Uterus (tissue), 4 donors: ENCODE measurements around the gene GNAS-AS1. TPM values are rescaled to one million over a fixed set of nuclear protein-coding genes. Genes with fewer than 3 reads are reported as not detected.

Experiments
- DNase-seq, 2 donors: peaks; one replicate each; pipeline ENCODE4 v3.0.0-alpha.2; 2019 to 2020
- H3K27ac ChIP-seq, 2 donors: fragments of 200-600 bp; sonication (generic); 1 replicate in 1 of 2; 2 replicates in 1 of 2; pipeline ENCODE4 v1.5.1; 2016 to 2018
- H3K27me3 ChIP-seq, 2 donors: fragments of 200-600 bp; sonication (generic); one replicate each; pipeline ENCODE4 v1.5.1; 2018 to 2019; ENCODE audit warnings: control low read depth in 1 of 2
- H3K36me3 ChIP-seq, 2 donors: fragments of 200-600 bp; sonication (generic); one replicate each; pipeline ENCODE4 v1.5.1; 2019; ENCODE audit warnings: control low read depth in 1 of 2
- H3K4me1 ChIP-seq, 2 donors: fragments of 200-600 bp; sonication (generic); one replicate each; pipeline ENCODE4 v1.5.1; 2018 to 2019; ENCODE audit warnings: control low read depth in 1 of 2
- H3K4me3 ChIP-seq, 2 donors: fragments of 200-600 bp; sonication (generic); 1 replicate in 1 of 2; 2 replicates in 1 of 2; pipeline ENCODE4 v1.5.1; 2018 to 2019; ENCODE audit warnings: mild to moderate bottlenecking in 1 of 2
- H3K9me3 ChIP-seq, 2 donors: fragments of 200-600 bp; sonication (generic); one replicate each; pipeline ENCODE4 v1.5.1; 2019; ENCODE audit warnings: control low read depth in 1 of 2
- POLR2A ChIP-seq, 2 donors: fragments of 450-650 bp; IDR thresholded peaks; one replicate each; pipeline ENCODE4 v1.6.1; 2016; ENCODE audit warnings: antibody characterized with exemption in 2 of 2, mild to moderate bottlenecking in 1 of 2, moderate library complexity in 1 of 2
- intact Hi-C: fragments of 100-400 bp; cut with DNase I; formaldehyde crosslinking; loops from one replicate; pipeline ENCODE4 v1.15.1; 2023; ENCODE audit warnings: low total_unique reads
- total RNA-seq, 4 donors: library from RNA; depleted of rRNA in 3 of 4; stranded (reverse); fragments of >200 nt in 3 of 4; gene quantifications; one replicate each; pipeline versions ENCODE4 v1.1.0 to v1.2.4, GENCODE V29; 2014 to 2023
- TF ChIP-seq, protein P1 (sequence below), 4 experiments: fragments of 200-600 bp in 2 of 4; fragments of 450-650 bp in 2 of 4; sonication (generic) in 2 of 4; IDR thresholded peaks; one replicate each; pipeline ENCODE4 v1.5.1; 2016 to 2019; ENCODE audit warnings: antibody characterized with exemption in 4 of 4, mild to moderate bottlenecking in 2 of 4, moderate library complexity in 1 of 4
- donor health status: DM: yes; HTN: yes; CAD: no.

Gene GNAS-AS1
- total RNA-seq, 4 donors from 2014 or later, result 0.77 to 3.4 (median 1.2) TPM; not detected in 1

DNA sequence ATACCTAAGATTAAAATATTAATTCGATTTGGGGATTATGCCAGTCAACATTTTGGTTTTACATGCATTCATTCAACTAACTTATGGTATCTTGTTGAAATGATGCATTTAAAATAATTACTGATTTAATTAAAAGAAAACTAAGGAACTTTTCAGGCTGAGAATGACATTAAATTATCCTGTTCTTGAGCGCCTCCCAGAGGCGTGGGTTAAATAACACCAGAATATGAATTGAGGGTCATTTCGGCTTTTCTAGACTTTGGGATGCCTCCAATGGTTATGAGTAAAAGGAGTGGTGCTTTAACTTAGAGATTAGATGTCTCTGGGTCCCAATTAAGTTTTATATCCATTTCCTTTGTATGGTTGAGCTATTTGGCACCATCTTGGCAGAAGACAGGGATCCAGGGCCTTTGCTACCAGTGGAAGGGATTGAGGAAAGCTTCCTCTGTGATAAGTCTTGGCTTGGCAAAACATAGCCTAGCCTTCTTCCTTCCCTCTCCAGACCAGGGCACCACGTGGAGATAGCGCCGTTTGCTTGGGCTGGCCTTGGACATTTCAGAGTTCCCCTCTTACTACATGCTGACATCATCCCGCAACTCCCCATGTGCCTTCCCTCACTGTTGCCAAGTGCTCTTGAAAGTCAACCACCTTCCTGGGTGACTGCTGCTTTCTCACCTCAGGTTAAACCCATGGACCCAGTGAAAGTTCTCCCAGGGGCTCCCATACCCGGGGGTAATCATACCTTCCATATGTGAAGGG, 30.5 kb upstream of the GNAS-AS1 start:
- Histone ChIP-seq H3K36me3 (no peaks in the 10 kb centered on the region), H3K9me3 (no peaks in the 10 kb centered on the region), H3K27ac (no peak overlapping the region), H3K4me1 (no peaks in the 10 kb centered on the region), H3K27me3 (no peaks in the 10 kb centered on the region), H3K4me3 (no peak overlapping the region)
- DNase-seq, result no peak
- intact Hi-C loops, result no loop called here
- TF ChIP-seq, protein P1, sequence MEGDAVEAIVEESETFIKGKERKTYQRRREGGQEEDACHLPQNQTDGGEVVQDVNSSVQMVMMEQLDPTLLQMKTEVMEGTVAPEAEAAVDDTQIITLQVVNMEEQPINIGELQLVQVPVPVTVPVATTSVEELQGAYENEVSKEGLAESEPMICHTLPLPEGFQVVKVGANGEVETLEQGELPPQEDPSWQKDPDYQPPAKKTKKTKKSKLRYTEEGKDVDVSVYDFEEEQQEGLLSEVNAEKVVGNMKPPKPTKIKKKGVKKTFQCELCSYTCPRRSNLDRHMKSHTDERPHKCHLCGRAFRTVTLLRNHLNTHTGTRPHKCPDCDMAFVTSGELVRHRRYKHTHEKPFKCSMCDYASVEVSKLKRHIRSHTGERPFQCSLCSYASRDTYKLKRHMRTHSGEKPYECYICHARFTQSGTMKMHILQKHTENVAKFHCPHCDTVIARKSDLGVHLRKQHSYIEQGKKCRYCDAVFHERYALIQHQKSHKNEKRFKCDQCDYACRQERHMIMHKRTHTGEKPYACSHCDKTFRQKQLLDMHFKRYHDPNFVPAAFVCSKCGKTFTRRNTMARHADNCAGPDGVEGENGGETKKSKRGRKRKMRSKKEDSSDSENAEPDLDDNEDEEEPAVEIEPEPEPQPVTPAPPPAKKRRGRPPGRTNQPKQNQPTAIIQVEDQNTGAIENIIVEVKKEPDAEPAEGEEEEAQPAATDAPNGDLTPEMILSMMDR (IDR thresholded peaks at IDR 0.05), result no peak
- no peak for TF ChIP-seq POLR2A (IDR thresholded peaks at IDR 0.05)

DNA sequence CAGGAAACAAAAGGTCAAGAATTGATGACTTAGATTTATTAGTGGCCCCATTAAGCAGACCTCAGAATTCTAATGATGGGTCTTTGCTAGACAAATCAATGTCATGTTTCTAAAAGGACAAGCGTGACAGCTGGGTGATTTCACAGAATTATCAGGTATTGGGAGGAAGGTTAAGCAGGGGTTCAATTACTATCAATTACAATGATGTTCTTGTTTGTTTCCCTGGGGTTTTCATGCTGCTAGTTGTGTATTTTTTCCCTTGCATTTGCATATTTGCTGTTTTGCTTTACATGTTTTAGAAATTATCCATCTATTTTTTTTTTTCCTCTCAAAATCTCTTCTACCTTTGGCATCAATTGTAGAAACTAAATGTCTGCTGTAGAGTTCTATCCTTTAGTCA, 29.7 kb upstream of the GNAS-AS1 start:
- Histone ChIP-seq H3K4me3 (no peak overlapping the region), H3K4me1 (no peaks in the 10 kb centered on the region), H3K27ac (no peak overlapping the region), H3K9me3 (no peaks in the 10 kb centered on the region), H3K36me3 (no peaks in the 10 kb centered on the region), H3K27me3 (no peaks in the 10 kb centered on the region)
- no peak for TF ChIP-seq POLR2A (IDR thresholded peaks at IDR 0.05)
- TF ChIP-seq, protein P1 (IDR thresholded peaks at IDR 0.05), result no peak
- DNase-seq, result no peak
- intact Hi-C loops, result no loop called here

DNA sequence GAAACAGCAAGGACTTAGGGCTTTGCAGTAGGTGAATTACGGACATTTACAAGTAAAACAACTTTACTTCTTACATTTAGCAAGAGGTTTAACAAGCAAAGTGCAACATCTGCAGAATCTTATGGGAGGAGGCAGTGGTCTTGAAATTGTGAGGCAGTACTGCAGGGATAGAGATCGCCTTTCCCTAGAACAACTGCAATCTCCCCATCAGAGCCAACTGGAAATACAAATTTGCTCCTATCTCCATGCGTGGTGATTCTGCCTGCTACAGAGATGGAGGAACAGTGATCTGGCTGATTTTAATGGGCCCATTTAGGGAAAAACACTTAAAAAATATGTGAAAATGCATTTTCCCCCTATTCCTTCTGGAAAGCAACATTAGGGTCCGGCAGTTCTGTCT, 27.7 kb upstream of the GNAS-AS1 start:
- H3K9me3 ChIP-seq, result no peaks in the 10 kb centered on the region
- no peaks in the 10 kb centered on the region for H3K27me3 ChIP-seq
- H3K36me3 ChIP-seq, result no peaks in the 10 kb centered on the region
- no peak for DNase-seq
- intact Hi-C loops, result no loop called here
- H3K4me3 ChIP-seq, result no peak overlapping the region
- no peak for TF ChIP-seq POLR2A (IDR thresholded peaks at IDR 0.05)
- TF ChIP-seq, protein P1 (IDR thresholded peaks at IDR 0.05), result no peak
- H3K27ac ChIP-seq, result no peak overlapping the region
- H3K4me1 ChIP-seq, result no peaks in the 10 kb centered on the region

DNA sequence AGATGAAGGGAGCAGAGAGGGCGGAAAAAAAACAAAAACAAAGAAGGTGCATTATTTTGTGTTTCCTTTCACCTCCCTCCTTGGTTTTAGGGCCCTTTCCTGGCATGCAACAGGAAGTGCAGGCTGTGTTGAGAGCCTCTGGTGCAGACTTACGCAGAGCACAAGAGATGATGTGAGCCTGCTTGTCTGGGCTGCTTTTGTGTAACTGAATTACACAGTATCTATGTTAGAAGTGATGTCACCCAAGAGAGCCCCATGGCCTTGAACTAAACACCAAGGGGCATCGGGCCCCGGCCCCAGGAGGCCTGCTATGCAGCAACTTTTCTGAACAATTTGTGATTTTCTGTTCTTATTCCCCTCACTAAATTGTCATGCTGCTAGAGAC, 27.3 kb upstream of the GNAS-AS1 start:
- DNase-seq, result no peak
- intact Hi-C loops, result no loop called here
- Histone ChIP-seq H3K9me3 (no peaks in the 10 kb centered on the region), H3K4me3 (no peak overlapping the region), H3K4me1 (no peaks in the 10 kb centered on the region), H3K27me3 (no peaks in the 10 kb centered on the region), H3K27ac (no peak overlapping the region), H3K36me3 (no peaks in the 10 kb centered on the region)
- TF ChIP-seq, protein P1 (IDR thresholded peaks at IDR 0.05), result no peak
- no peak for TF ChIP-seq POLR2A (IDR thresholded peaks at IDR 0.05)

DNA sequence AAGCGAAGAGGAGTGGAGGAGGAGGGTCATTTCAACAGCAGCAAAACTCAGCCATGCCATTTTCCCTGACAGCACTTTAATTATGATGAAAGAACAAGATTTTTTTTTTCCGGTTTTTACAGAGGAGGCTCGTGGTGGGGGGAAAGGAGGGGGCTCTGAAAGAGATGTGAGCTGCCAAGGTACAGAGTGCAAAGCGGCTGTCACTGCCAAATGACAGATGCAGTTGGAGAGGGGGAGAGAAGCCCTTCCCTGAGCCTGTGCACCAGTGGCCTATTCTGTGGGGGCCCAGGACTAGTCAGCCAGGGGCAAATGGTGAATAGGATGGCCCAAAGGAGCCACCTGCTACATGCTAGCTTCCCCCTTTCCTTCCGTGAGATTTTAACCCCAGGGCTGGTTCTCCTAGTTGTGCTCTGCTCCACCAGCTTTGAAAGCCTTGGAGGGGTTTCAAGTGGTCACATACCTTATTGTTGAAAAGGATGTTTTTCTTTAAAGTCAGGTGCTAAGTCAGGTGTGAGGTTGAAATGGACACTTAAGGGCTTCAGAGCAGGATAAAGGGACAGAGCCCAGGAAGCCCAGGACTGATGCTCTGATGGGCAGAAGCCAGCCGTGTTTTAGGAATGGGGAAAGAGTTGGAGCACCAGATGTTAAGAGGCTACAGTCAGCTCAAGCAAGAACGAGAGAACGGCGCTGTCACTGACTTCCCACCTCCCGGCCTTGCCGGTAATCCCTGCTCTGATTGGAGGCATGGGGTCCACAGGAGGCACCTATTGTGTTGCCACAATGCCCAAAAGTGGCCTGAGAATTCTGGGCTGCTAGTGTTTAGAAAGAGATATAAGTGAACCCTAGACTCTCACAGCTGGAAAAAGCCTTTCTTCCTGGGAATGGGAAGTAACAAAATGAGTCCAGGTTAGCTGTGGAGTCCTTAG, 26.6 kb upstream of the GNAS-AS1 start:
- Histone ChIP-seq H3K36me3 (no peaks in the 10 kb centered on the region), H3K27me3 (no peaks in the 10 kb centered on the region), H3K27ac (no peak overlapping the region), H3K4me3 (no peak overlapping the region), H3K9me3 (no peaks in the 10 kb centered on the region), H3K4me1 (no peaks in the 10 kb centered on the region)
- intact Hi-C loops, result no loop called here
- DNase-seq, result no peak
- TF ChIP-seq, protein P1 (IDR thresholded peaks at IDR 0.05), result no peak
- no peak for TF ChIP-seq POLR2A (IDR thresholded peaks at IDR 0.05)
